Peyer's patch (tissue), 4 donors: ENCODE measurements around the gene CDH2. TPM values are rescaled to one million over a fixed set of nuclear protein-coding genes. Genes with fewer than 3 reads are reported as not detected.

ENCODE experiments used
- DNase-seq, 3 donors: peaks; one replicate each; pipeline ENCODE4 v3.0.0-alpha.2; 2017 to 2019
- H3K27ac ChIP-seq, 4 donors: fragments of 200-600 bp; sonication (generic); one replicate each; pipeline ENCODE4 v1.5.1; 2016 to 2019
- H3K27me3 ChIP-seq, 2 donors: fragments of 200-600 bp; sonication (generic); one replicate each; pipeline ENCODE4 v1.5.1; 2019
- H3K36me3 ChIP-seq, 3 donors: fragments of 200-600 bp; sonication (generic); one replicate each; pipeline ENCODE4 v1.5.1; 2016 to 2019
- H3K4me1 ChIP-seq, 4 donors: fragments of 200-600 bp; sonication (generic); one replicate each; pipeline ENCODE4 v1.5.1; 2016 to 2019
- H3K4me3 ChIP-seq, 4 donors: fragments of 200-600 bp; sonication (generic); 1 replicate in 3 of 4; 2 replicates in 1 of 4; pipeline ENCODE4 v1.5.1; 2016 to 2019; ENCODE audit warnings: mild to moderate bottlenecking in 1 of 4
- H3K9me3 ChIP-seq, 4 donors: fragments of 200-600 bp; sonication (generic); one replicate each; pipeline ENCODE4 v1.5.1; 2016 to 2019; ENCODE audit warnings: mild to moderate bottlenecking in 1 of 4
- POLR2A ChIP-seq, 2 donors: fragments of 450-650 bp; IDR thresholded peaks; one replicate each; pipeline ENCODE4 v1.5.1; 2017; ENCODE audit warnings: antibody characterized with exemption in 2 of 2, mild to moderate bottlenecking in 2 of 2, moderate library complexity in 2 of 2
- total RNA-seq, 4 donors: library from RNA; depleted of rRNA; stranded (reverse); fragments of >200 nt; gene quantifications; one replicate each; pipeline ENCODE4 v1.1.0, GENCODE V29; 2016
- TF ChIP-seq, protein P1 (sequence below), 6 experiments: fragments of 450-650 bp in 4 of 6; fragments of 200-600 bp in 2 of 6; sonication (generic) in 1 of 6; IDR thresholded peaks; one replicate each; pipeline ENCODE4 v1.5.1; 2017 to 2019; ENCODE audit warnings: antibody characterized with exemption in 6 of 6, mild to moderate bottlenecking in 3 of 6, moderate library complexity in 1 of 6

The CDH2 gene
- total RNA-seq, 4 donors from 2014 or later: 0.66 to 1.3 TPM; not detected in 2

DNA sequence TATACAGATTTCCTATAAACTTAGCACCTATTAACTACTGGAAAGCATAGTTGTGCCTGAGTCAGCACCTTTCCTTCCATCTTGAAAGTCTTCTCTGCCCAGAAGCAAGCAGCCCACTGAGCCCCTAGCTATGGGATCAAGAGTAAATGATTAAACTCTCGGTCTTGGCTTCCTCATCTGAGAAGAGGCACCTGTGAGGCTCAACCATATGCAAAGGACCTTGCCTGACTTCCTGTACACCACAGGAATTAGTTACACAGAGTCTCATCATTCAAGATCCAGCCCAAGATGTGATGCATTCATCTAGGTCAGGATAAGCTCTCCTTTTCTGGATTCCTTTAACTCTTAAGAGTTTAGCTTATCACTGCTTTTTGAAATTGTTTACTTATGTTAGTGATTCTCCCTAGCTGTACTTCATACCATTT lies 96.0 kb downstream of the CDH2 start:
- Histone ChIP-seq H3K4me3 (no peak overlapping the region), H3K36me3 (no peaks in the 10 kb centered on the region)
- DNase-seq: no peak

DNA sequence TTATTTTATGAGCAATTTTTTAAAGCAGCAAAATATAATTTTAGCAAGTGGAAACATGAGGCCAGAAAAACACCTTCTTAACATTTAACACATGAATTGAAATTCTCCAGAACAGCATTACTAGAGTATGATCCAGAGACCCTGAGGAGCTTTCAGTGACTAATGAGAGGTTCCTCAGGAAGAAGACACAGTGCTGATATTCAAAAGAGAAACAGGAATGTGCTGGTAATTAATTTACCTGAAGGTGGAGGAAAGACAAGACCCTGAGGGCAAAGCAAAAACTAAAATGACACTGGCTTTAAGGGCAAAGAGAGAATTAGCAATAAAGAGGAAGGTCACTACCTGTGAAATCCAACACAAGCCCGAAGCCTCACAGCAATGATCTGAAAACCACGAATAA lies 97.0 kb downstream of the CDH2 start:
- H3K4me3 ChIP-seq: no peak overlapping the region
- TF ChIP-seq POLR2A (IDR thresholded peaks at IDR 0.05): no peak
- TF ChIP-seq, protein P1, sequence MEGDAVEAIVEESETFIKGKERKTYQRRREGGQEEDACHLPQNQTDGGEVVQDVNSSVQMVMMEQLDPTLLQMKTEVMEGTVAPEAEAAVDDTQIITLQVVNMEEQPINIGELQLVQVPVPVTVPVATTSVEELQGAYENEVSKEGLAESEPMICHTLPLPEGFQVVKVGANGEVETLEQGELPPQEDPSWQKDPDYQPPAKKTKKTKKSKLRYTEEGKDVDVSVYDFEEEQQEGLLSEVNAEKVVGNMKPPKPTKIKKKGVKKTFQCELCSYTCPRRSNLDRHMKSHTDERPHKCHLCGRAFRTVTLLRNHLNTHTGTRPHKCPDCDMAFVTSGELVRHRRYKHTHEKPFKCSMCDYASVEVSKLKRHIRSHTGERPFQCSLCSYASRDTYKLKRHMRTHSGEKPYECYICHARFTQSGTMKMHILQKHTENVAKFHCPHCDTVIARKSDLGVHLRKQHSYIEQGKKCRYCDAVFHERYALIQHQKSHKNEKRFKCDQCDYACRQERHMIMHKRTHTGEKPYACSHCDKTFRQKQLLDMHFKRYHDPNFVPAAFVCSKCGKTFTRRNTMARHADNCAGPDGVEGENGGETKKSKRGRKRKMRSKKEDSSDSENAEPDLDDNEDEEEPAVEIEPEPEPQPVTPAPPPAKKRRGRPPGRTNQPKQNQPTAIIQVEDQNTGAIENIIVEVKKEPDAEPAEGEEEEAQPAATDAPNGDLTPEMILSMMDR (IDR thresholded peaks at IDR 0.05): no peak
- H3K9me3 ChIP-seq: no peaks in the 10 kb centered on the region
- no peaks in the 10 kb centered on the region for H3K36me3 ChIP-seq
- DNase-seq: no peak
- no peaks in the 10 kb centered on the region for H3K27me3 ChIP-seq
- no peak overlapping the region for H3K27ac ChIP-seq
- H3K4me1 ChIP-seq: no peaks in the 10 kb centered on the region

More for the DNA sequence above, 96.0 kb downstream of the CDH2 start:
- H3K9me3 ChIP-seq: no peaks in the 10 kb centered on the region
- TF ChIP-seq POLR2A (IDR thresholded peaks at IDR 0.05): no peak
- TF ChIP-seq, protein P1 (IDR thresholded peaks at IDR 0.05): no peak
- no peaks in the 10 kb centered on the region for H3K4me1 ChIP-seq
- no peak overlapping the region for H3K27ac ChIP-seq
- H3K27me3 ChIP-seq: no peaks in the 10 kb centered on the region

DNA sequence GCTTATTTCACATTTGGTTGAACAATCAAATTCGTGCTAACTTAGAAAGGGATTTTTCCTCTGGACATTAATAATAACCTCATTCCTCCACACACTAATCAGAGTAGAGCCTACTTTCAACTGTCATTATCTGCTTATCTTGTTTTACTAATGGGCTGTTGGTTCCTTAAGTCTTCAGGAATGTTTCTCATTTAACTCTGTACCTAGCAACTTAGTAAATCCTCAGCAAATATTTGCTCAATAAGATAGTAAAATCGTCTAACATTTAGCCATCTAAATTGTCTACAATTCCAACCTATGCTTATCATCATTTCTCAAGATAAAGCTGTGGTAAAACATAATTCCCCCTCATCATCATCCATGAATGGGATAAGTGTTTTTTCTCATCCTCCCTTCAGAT lies 98.1 kb downstream of the CDH2 start:
- Histone ChIP-seq H3K4me3 (no peak overlapping the region), H3K4me1 (no peaks in the 10 kb centered on the region), H3K27me3 (no peaks in the 10 kb centered on the region), H3K27ac (no peak overlapping the region), H3K36me3 (no peaks in the 10 kb centered on the region), H3K9me3 (no peaks in the 10 kb centered on the region)
- no peak for DNase-seq
- TF ChIP-seq, protein P1 (IDR thresholded peaks at IDR 0.05): no peak

DNA sequence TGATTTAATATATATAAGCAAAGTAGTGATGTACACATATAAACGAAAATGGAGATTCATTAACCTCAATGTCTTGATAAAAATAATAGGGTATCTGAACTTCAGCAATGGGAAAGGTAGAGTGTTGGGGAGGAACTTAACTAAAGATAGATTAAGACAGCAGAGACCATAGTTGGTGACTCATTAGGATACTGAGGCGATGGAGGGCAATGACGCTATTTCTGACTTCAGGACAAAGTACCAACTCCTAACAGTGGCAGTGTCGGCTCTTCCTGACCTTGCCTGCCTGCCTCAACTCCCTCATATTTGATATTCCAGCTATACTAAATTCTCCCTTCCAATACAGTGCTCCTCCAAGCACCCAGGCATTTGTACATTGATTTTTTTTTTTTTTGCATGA lies 98.6 kb downstream of the CDH2 start:
- H3K27me3 ChIP-seq: no peaks in the 10 kb centered on the region
- H3K4me3 ChIP-seq: no peak overlapping the region
- no peak overlapping the region for H3K27ac ChIP-seq
- DNase-seq: no peak
- H3K4me1 ChIP-seq: no peaks in the 10 kb centered on the region
- no peak for TF ChIP-seq POLR2A (IDR thresholded peaks at IDR 0.05)
- TF ChIP-seq, protein P1 (IDR thresholded peaks at IDR 0.05): no peak
- no peaks in the 10 kb centered on the region for H3K36me3 ChIP-seq
- H3K9me3 ChIP-seq: no peaks in the 10 kb centered on the region

DNA sequence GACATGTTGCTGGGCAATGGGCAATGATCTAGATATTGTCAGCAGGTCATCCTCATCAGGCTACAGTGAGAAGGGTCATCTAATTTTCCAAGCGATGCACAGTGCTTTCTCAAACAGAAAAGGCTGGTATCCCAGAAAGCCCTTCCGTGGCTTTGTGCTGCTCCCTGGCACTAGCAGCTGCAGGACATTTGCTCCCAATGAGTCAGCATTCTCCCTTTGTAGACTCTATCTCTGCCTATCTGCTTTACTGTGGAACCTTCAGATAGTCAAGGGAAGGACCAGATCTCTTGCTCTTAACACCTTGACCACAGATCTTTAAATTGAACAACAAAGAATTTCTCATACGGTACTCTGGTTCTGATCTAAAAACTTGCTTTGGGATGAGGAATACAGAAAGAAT lies 101.4 kb downstream of the CDH2 start:
- TF ChIP-seq POLR2A (IDR thresholded peaks at IDR 0.05): no peak
- TF ChIP-seq, protein P1 (IDR thresholded peaks at IDR 0.05): no peak
- H3K4me1 ChIP-seq: no peaks in the 10 kb centered on the region

DNA sequence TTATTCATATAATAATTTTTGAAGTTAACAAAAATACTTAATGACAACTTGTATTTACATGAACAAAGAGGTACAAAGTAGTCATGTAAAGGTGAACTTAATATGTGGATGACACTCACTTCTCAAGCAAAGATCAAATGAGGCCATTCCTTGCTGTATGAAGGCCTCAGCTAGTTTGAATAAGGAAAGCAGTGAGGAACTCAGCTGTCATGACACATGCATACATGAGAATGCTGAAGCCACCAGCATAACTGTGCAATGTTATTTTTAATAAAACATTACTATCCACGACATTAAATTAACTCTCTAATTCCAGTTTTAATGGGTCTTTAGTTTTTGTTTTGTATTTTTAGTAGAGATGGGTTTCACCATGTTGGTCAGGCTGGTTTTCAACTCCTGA lies 102.9 kb downstream of the CDH2 start:
- TF ChIP-seq, protein P1 (IDR thresholded peaks at IDR 0.05): no peak
- no peak for TF ChIP-seq POLR2A (IDR thresholded peaks at IDR 0.05)
- no peak for DNase-seq
- H3K36me3 ChIP-seq: no peaks in the 10 kb centered on the region
- H3K4me3 ChIP-seq: no peak overlapping the region
- H3K4me1 ChIP-seq: no peaks in the 10 kb centered on the region
- H3K27me3 ChIP-seq: no peaks in the 10 kb centered on the region
- no peaks in the 10 kb centered on the region for H3K9me3 ChIP-seq
- H3K27ac ChIP-seq: no peak overlapping the region

More for the DNA sequence above, 101.4 kb downstream of the CDH2 start:
- Histone ChIP-seq H3K9me3 (no peaks in the 10 kb centered on the region), H3K4me3 (no peak overlapping the region), H3K27me3 (no peaks in the 10 kb centered on the region), H3K27ac (no peak overlapping the region), H3K36me3 (no peaks in the 10 kb centered on the region)
- DNase-seq: no peak
